Measurements from ENCODE around the gene OR1M1.

GRCh38 chr19:9109959-9110358 is 23.1 kb downstream of the OR1M1 start:
- TF ChIP-seq POLR2A (IDR thresholded peaks at IDR 0.05): no peak
- no peak for TF ChIP-seq CTCF (IDR thresholded peaks at IDR 0.05)

Data from heart left ventricle (tissue), 13 donors.